DOHH2 (cell line): Measurements from ENCODE around the gene STEAP3.

ENCODE experiments used
- CTCF ChIP-seq: fragments of 200-600 bp; sonication (generic); IDR thresholded peaks from one replicate; pipeline ENCODE4 v1.5.1; 2014; ENCODE audit warnings: antibody characterized with exemption, mild to moderate bottlenecking, low read depth, low read length; ENCODE audit not compliant: poor library complexity, severe bottlenecking
- EZH2phosphoT487 ChIP-seq: fragments of 200-600 bp; sonication (generic); IDR thresholded peaks from 2 replicates; pipeline ENCODE4 v1.6.1; 2017; ENCODE audit warnings: borderline replicate concordance, mild to moderate bottlenecking, antibody characterized with exemption, low read length, moderate library complexity, mixed read lengths

DNA sequence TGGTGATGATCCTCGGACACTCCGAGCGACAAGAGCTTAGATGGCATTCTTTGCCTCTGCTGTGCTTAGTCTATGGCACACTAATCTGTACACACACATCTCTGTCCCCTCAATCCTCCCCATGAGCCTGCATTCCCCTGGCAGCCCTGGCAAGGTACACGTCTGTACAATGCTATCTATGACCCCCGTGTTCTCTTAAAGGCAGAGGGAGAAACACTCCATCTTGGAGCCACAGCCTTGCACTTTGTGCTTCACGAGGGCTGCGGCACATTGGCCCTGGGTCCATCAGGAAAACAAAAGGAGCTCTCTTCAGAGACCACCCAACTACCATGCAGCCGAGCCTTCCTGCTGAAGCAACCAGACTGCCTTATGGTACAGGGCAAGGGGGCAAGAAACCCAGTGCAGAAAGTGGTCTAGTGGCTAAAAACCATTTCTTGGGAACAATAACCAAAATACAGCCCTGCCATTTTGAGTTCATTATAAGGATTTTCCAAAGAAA, 42.5 kb downstream of the STEAP3 start:
- TF ChIP-seq CTCF (no peak), EZH2phosphoT487 (no peak)
